Uterus (tissue), 4 donors: Measurements from ENCODE around the gene PHLPP2. TPM values are rescaled to one million over a fixed set of nuclear protein-coding genes. Genes with fewer than 3 reads are reported as not detected.
A peak's percentile ranks its signal among the peaks of the same experiment; 100 is the strongest.

Experiments
- DNase-seq, 2 donors: peaks; one replicate each; pipeline ENCODE4 v3.0.0-alpha.2; 2019 to 2020
- H3K27ac ChIP-seq, 2 donors: fragments of 200-600 bp; sonication (generic); 1 replicate in 1 of 2; 2 replicates in 1 of 2; pipeline ENCODE4 v1.5.1; 2016 to 2018
- H3K27me3 ChIP-seq, 2 donors: fragments of 200-600 bp; sonication (generic); one replicate each; pipeline ENCODE4 v1.5.1; 2018 to 2019; ENCODE audit warnings: control low read depth in 1 of 2
- H3K36me3 ChIP-seq, 2 donors: fragments of 200-600 bp; sonication (generic); one replicate each; pipeline ENCODE4 v1.5.1; 2019; ENCODE audit warnings: control low read depth in 1 of 2
- H3K4me1 ChIP-seq, 2 donors: fragments of 200-600 bp; sonication (generic); one replicate each; pipeline ENCODE4 v1.5.1; 2018 to 2019; ENCODE audit warnings: control low read depth in 1 of 2
- H3K4me3 ChIP-seq, 2 donors: fragments of 200-600 bp; sonication (generic); 1 replicate in 1 of 2; 2 replicates in 1 of 2; pipeline ENCODE4 v1.5.1; 2018 to 2019; ENCODE audit warnings: mild to moderate bottlenecking in 1 of 2
- H3K9me3 ChIP-seq, 2 donors: fragments of 200-600 bp; sonication (generic); one replicate each; pipeline ENCODE4 v1.5.1; 2019; ENCODE audit warnings: control low read depth in 1 of 2
- POLR2A ChIP-seq, 2 donors: fragments of 450-650 bp; IDR thresholded peaks; one replicate each; pipeline ENCODE4 v1.6.1; 2016; ENCODE audit warnings: antibody characterized with exemption in 2 of 2, mild to moderate bottlenecking in 1 of 2, moderate library complexity in 1 of 2
- intact Hi-C: fragments of 100-400 bp; cut with DNase I; formaldehyde crosslinking; loops from one replicate; pipeline ENCODE4 v1.15.1; 2023; ENCODE audit warnings: low total_unique reads
- total RNA-seq, 4 donors: library from RNA; depleted of rRNA in 3 of 4; stranded (reverse); fragments of >200 nt in 3 of 4; gene quantifications; one replicate each; pipeline versions ENCODE4 v1.1.0 to v1.2.4, GENCODE V29; 2014 to 2023
- TF ChIP-seq, protein P1 (sequence below), 4 experiments: fragments of 200-600 bp in 2 of 4; fragments of 450-650 bp in 2 of 4; sonication (generic) in 2 of 4; IDR thresholded peaks; one replicate each; pipeline ENCODE4 v1.5.1; 2016 to 2019; ENCODE audit warnings: antibody characterized with exemption in 4 of 4, mild to moderate bottlenecking in 2 of 4, moderate library complexity in 1 of 4
- donor health status: DM: yes; HTN: yes; CAD: no.

The PHLPP2 gene
- total RNA-seq, 4 donors from 2014 or later: 2.0 to 22.3 (median 10.7) TPM

DNA sequence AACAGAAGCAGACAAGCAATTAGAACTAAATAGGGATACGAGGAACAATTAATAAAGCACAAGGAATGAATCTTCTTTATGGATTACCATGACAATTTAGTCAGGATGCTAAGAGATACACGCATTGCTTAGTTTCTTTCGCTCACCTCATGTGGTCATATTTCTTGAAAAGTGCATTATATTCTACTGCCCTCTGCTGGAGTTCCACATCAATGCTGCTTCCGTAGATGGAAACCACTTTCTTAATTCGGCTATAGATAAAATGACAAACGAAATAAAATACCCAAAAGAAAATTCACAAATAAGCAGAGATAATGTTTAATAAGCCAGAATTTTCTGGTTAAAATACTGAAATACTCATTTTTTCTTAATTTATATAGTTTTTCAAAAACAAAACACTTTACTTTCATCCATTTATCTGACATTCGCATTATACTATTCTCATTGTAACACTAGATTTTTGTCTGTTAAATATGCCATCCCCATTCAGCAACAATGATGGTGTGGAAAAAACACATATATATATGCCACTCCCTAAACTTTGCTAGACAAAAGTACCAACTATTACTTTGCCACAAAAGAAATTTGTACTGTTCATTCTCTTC is 22.0 kb upstream of the PHLPP2 start:
- Histone ChIP-seq H3K4me1 (no peaks in the 10 kb centered on the region), H3K27ac (no peak overlapping the region), H3K4me3 (no peak overlapping the region), H3K27me3 (no peaks in the 10 kb centered on the region), H3K9me3 (no peaks in the 10 kb centered on the region), H3K36me3 (no peaks in the 10 kb centered on the region)
- TF ChIP-seq POLR2A (IDR thresholded peaks at IDR 0.05): no peak
- TF ChIP-seq, protein P1, sequence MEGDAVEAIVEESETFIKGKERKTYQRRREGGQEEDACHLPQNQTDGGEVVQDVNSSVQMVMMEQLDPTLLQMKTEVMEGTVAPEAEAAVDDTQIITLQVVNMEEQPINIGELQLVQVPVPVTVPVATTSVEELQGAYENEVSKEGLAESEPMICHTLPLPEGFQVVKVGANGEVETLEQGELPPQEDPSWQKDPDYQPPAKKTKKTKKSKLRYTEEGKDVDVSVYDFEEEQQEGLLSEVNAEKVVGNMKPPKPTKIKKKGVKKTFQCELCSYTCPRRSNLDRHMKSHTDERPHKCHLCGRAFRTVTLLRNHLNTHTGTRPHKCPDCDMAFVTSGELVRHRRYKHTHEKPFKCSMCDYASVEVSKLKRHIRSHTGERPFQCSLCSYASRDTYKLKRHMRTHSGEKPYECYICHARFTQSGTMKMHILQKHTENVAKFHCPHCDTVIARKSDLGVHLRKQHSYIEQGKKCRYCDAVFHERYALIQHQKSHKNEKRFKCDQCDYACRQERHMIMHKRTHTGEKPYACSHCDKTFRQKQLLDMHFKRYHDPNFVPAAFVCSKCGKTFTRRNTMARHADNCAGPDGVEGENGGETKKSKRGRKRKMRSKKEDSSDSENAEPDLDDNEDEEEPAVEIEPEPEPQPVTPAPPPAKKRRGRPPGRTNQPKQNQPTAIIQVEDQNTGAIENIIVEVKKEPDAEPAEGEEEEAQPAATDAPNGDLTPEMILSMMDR (IDR thresholded peaks at IDR 0.05): peak; percentile 51 to 65 (median 54)
- intact Hi-C loops: no loop called here
- DNase-seq: no peak

DNA sequence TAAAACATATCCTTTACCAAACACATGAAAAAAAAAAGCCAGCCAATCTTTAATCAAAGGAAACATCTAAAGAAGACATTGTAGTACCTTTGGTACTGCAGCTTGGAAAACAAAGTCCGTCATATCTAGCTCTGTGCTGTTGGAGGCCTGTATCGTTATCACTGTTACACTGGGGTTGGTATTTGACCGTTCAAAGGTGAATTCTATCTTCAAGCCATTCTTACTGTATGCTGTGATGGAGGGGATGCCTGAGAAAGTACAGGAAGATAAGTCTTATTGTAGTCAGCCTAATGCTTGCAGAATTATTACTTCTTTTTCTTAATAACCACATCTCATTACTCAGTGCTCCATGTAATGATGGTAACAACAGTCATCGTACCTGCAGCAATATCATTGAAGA is 14.4 kb upstream of the PHLPP2 start:
- DNase-seq: no peak
- Histone ChIP-seq H3K27ac (no peak overlapping the region), H3K9me3 (no peaks in the 10 kb centered on the region), H3K4me1 (no peaks in the 10 kb centered on the region), H3K36me3 (no peaks in the 10 kb centered on the region), H3K27me3 (no peaks in the 10 kb centered on the region), H3K4me3 (no peak overlapping the region)
- TF ChIP-seq, protein P1 (IDR thresholded peaks at IDR 0.05): no peak
- no peak for TF ChIP-seq POLR2A (IDR thresholded peaks at IDR 0.05)
- intact Hi-C loops: no loop called here

- H3K4me3 ChIP-seq: no peak overlapping the region
- H3K36me3 ChIP-seq: no peaks in the 10 kb centered on the region
- no peak overlapping the region for H3K27ac ChIP-seq
- intact Hi-C loops: no loop called here
- no peaks in the 10 kb centered on the region for H3K9me3 ChIP-seq
- DNase-seq: no peak
- H3K4me1 ChIP-seq: no peaks in the 10 kb centered on the region
- no peaks in the 10 kb centered on the region for H3K27me3 ChIP-seq
- TF ChIP-seq, protein P1 (IDR thresholded peaks at IDR 0.05): no peak
- TF ChIP-seq POLR2A (IDR thresholded peaks at IDR 0.05): no peak
Observed at GRCh38 chr16:71737501-71737900, 13.0 kb upstream of the PHLPP2 start.

GRCh38 chr16:71734511-71734910 is 10.0 kb upstream of the PHLPP2 start:
- no peaks in the 10 kb centered on the region for H3K9me3 ChIP-seq
- no peak for DNase-seq
- H3K27me3 ChIP-seq: no peaks in the 10 kb centered on the region
- H3K27ac ChIP-seq: no peak overlapping the region
- H3K4me1 ChIP-seq: no peaks in the 10 kb centered on the region
- intact Hi-C loops: no loop called here
- no peak overlapping the region for H3K4me3 ChIP-seq
- TF ChIP-seq, protein P1 (IDR thresholded peaks at IDR 0.05): no peak
- TF ChIP-seq POLR2A (IDR thresholded peaks at IDR 0.05): no peak
- no peaks in the 10 kb centered on the region for H3K36me3 ChIP-seq

GRCh38 chr16:71732587-71732986 is 8.1 kb upstream of the PHLPP2 start:
- DNase-seq: no peak
- TF ChIP-seq, protein P1 (IDR thresholded peaks at IDR 0.05): no peak
- no peak for TF ChIP-seq POLR2A (IDR thresholded peaks at IDR 0.05)
- no peaks in the 10 kb centered on the region for H3K9me3 ChIP-seq
- H3K27ac ChIP-seq: no peak overlapping the region
- no peaks in the 10 kb centered on the region for H3K4me1 ChIP-seq
- H3K4me3 ChIP-seq: no peak overlapping the region
- no peaks in the 10 kb centered on the region for H3K27me3 ChIP-seq
- no peaks in the 10 kb centered on the region for H3K36me3 ChIP-seq
- intact Hi-C loops: no loop called here
